HT1080 (cell line): ENCODE measurements around the gene ISOC2. TPM values are rescaled to one million over a fixed set of nuclear protein-coding genes. Genes with fewer than 3 reads are reported as not detected.

Experiments used
- DNase-seq: peaks from one replicate; pipeline ENCODE4 v3.0.0-alpha.2; 2015; ENCODE audit warnings: low read depth
- total RNA-seq: library from RNA; depleted of rRNA; stranded (reverse); fragments of >200 nt; shearing (Covaris generic); gene quantifications from 2 replicates; pipeline ENCODE4 v1.2.3, GENCODE V29; 2014

ISOC2 gene
- total RNA-seq, 1 experiment from 2014 or later: 89.8 TPM

DNA sequence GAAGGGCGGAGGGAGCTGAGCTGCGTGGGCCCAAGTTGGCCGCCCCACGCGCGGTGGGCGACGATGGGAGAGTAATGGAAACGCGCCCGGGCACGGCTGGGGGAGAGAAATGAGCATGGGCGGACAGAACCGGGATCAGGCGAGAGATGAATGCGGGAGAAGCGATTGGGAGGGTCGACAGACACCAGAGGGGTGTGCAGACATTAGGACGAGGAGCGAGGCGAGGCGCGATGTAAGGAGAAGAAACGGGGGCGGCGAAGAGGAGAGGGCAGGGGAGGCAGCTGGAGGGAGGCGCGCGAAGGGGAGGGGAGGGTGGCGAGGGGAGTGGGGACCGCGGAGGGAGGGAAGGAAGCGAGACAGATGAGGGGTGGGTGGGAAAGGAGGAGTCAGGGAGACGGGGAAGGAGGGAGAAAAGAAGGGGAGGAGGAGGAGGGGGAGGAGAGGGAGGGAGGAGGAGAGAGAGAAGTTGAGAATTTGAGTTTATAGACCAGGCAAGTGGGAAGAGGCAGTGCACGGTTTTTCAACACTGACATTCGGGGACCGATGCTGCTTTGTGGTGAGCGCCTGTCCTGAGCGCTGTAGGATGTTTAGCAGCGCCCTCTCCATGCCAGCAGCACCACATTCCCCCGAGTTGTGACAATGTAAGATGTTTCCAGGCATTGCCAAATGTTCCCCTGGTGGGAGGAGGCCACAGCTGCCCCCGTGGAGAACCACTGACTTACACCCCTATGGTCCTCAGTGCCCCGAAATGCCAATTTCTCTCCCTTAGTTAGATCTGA, 18.2 kb downstream of the ISOC2 start, which contains the start of gene SHISA7:
Gene SHISA7 (minus strand): TSS at position 256 of the 779 bp plus-strand sequence. CDS start 437 bp downstream, outside the sequence.
- DNase-seq: no peak

DNA sequence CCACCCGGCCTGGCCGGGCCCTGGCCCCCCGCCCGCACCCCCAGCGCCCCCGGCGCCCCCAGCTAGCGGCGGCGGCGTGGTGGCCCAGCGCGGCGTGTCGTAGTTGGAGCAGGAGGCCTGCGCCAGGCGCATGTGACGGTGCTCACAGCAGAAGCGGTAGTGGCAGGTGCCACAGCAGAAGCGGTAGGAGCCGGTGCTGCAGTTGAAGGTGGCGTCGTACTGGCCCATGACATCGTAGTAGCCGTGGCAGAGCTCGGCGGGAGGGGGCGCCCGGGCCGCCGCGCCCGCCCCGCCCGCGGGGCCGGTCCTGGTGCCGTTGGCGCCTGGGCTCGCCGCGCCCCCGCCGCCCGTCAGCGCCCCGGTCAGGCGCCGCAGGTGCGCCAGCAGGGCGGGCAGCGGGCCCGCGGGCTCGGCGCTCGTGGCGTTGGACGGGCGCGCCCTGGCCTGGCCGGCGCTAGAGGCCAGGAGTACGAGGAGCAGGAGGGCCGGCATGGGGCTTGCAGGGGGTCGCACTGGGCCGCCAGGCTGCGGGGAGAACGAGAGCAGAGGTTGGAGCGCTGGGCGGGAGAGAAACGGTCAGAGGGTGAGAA, 19.0 kb downstream of the ISOC2 start:
- DNase-seq: no peak

DNA sequence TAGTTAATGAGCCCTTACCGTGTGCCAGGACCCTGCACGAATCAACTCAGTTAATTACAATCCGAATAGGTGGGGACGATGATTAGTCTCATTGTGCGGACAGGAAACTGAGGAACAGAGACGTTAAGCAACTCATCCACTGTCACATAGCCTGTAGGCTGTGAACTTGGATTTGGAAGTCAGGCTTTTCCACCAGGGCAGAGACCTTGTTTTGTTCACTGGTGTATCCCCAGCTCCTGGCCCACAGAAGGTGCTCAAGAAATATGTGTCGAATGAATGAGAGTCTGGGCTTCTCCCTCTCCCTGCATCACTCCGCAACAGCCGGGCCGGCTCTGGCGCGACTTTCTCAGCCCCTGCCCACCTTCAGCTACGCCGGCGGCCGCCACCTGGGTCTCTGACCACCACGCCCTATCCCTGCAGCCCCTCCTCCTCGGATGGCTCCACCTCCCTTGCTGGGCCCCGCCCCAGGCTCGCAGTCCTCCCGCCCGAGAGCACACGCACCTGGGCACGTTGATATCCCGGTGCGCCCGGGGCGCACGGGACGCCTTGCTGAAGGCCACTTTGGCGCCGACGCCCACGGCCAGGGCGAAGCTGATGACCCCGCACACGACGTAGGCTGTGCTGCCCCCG, 19.6 kb downstream of the ISOC2 start:
- no peak for DNase-seq

DNA sequence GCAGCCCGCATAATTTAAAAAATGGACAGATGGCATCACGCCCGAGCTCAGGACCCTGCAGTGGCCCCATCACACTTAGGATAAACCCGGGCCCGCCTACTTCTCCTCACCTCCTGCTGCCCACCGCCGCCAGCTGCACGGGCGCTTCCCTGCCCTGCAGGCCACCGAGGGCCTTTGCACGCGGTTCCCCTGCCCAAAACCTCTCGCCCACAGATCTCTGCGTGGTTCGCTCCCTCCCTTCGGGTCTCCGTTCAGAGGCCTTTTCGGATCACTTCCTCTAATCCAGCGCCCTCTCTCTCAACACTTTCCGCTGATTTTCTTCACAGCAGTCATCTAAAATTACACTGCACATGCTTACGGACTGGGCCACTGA, 20.1 kb downstream of the ISOC2 start:
- DNase-seq: no peak

DNA sequence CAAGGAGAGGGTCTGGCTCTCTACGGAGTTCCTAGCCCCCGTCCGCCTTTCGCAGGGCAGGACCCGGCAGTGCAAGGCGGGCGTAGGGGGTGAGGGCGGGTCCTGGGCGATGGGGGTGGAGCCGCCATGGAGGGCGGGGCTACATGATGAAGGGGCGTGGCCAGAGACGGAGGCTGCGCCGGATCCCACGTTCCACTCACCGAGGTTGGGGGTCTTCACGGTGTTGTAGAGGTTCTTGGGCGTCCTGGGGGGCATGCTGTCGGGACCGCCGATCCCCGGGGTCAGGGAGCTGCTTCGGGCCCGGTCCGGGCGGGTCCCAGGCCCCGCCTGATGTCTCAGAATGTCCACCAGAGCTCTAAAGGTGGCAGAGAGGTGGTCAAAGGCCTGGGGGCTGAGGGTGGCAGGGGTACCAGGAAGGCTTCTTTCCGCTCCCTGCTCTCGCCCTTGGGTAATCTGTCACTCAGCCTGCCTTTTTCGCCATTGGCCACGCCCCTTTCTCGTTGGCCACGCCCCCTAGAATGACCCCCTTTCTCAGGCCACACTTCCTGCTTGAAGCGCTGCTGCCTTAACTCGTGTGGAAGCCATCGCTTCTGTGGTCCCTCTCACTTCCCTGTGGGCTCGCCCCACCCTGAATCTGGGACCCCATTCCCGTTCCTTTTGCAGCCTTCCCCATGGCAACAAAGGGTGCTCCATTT, 20.9 kb downstream of the ISOC2 start:
- no peak for DNase-seq

DNA sequence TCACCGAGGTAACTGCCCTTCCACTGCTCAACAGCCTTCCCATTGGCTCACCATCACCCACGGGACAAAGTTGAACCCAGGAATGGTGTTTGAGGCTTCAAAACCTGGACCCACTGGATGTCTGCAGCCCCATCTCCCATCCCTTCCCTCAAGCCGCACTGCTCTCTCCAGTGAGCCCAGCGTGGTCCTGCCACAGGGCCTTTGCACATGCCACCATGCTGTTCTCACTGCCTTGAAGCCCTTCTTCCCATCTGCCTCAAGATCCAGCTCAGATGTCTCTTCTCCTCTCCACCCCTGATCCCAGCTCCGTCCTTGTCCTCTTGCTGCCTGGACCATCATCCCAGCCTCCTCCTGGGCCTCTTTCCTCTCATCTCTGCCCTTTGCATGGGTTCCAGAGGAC, 22.4 kb downstream of the ISOC2 start:
- no peak for DNase-seq

DNA sequence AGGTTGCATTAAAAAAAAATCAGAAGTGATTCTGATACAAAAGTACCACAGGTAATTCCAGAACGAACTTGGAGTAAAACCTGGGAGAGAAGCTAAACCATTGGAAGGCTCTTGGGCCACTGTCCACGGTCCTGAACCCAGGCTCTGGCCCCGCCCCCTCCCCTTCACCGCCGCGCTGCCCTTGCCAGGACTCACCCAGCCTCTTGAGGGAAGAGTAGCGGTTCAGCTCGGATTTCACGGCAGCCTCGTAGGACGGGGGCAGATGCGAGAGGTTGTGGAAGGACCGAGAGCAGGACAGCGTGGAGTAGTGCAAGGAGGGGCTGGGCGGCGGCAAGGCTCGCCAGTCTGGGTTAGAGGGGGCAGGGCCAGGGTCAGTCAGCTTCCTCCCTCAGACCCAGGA, 24.0 kb downstream of the ISOC2 start:
- DNase-seq: peak; percentile 67

DNA sequence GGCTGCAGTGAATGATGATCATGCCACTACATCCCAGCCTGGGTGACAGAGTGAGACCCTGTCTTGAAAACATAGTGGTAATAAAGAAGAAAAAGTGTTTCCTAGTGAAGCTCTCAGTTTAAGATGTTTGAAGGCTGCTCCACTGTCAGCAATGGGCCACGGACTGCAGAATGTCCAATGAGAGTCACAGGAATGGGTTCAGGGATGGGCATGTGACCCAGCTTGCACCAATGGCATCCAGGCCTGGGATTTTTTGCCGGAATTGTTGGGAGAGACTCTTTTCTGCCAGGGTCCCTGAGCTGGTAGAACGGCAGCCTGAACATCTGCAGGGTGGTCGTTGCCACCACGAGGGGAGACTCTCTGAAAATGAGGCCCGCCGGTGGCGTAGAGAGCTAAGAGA, 24.6 kb downstream of the ISOC2 start:
- DNase-seq: no peak

DNA sequence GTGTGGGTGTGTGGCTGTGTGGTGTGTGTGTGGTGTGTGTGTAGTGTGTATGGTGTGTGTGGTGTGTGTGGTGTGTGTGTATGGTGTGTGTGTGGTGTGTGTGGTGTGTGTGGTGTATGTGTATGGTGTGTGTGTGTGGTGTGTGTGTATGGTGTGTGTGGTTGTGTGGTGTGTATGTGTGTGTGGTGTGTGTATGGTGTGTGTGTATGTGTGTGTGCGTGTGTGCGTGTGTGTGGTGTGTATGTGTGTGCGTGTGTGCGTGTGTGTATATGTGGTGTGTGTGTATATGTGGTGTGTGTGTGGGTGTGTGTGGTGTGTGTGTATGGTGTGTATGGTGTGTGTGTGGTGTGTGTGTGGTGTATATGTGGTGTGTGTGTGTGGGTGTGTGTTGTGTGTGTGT, 26.4 kb downstream of the ISOC2 start:
- no peak for DNase-seq

DNA sequence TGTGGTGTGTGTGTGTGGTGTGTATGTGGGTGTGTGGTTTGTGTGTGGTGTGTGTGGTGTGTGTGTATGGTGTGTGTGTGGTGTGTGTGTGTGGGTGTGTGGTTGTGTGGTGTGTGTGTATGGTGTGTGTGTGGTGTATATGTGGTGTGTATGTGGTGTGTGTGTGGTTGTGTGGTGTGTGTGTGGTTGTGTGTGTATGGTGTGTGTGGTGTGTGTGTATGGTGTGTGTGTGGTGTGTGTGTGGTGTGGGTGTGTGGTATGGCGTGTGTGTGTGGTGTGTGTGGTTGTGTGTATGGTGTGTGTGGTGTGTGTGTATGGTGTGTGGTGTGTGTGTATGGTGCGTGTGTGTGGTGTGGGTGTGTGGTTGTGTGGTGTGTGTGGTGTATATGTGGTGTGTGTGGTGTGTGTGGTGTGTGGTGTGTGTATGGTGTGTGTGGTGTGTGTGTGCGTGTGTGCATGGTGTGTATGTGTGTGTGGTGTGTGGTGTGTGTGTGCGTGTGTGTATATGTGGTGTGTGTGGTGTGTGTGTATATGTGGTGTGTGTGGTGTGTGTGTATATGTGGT, 27.0 kb downstream of the ISOC2 start:
- DNase-seq: no peak

DNA sequence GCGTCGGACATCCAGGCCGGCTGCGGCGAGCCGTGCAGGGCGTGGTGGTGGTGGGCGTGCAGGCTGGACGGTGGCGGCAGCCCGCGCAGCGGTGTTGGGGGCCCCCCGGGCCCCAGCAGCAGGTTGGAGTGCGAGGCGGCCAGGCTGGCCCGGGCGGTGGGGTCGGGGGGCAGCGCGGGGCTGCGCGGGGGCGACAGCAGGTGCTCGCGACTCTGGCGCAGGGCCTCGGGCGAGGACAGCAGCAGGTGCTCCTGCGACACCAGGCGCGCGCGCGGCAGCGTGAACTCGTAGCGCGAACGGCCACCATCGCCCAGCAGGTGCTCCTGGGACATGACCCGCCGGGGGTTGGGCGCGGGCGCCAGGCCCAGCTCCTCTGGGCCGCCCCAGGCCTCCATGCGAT, 28.1 kb downstream of the ISOC2 start:
- DNase-seq: no peak

DNA sequence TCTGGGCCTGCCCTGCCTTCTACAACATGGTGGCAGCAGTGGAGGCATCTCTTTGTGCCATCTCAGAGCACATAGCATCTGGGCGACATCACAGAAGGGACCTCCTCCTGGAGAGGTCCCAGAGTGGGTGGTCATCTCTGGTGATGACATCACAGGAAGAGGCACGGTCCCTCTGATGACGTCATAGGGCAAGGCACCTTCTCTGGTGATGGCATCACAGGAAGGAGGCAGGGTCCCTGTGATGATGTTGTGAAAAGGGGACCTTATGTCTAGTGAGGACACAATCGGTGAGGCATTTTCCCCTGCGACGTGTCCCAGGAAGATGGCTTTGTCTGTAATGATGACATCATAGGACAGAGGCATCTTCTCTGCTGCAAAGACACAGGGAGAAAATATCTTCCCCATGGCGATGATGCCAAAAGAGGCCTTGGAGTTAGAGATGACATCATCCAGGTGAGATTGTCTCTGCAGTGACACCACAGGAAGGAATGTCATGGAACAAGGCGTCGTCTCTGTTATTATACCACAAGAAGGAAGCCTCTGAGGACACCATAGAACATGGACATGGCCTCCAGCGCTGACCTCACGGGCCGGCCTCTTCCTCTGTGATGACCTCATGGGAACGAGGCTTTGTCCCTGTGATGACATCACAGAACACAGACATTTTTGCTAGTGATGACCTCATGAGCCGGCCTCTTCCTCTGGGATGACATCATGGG, 29.0 kb downstream of the ISOC2 start:
- no peak for DNase-seq

DNA sequence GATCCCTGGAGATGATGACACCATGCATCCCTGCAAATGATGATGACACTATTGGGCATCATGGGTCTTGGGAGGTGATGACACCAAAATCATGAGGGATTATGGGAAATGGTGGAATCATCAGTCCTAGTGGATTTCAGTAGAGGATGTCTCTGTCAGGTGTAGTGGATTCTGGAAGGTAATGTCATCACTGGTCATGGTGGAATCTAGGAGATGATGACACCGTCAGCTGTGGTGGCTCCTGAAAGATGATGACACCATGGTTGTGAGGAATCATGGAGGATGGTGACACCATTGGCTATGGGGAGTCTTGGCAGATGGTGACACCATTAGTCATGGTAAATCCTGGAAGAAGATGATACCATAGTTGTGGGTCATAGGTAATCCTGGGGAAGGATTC, 30.3 kb downstream of the ISOC2 start:
- DNase-seq: no peak

DNA sequence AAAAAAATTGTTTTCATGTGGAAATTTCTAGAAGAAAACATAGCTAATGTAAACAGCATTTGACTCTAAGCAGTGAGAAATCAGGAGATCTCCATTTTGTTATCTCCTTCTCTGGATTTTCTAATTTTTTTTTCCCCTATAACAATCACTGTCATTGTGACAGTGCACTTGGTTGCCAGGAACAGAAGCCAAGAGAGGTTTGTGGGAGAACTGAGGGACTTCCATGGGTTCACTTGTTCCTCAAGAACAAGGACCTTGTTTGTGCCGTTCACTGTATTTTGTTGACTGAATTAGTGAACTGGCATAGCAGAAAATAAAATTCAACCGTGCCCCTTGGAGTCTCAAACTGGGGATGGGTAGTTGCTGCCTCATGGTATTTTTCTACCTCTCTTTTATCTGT, 35.4 kb downstream of the ISOC2 start:
- no peak for DNase-seq

DNA sequence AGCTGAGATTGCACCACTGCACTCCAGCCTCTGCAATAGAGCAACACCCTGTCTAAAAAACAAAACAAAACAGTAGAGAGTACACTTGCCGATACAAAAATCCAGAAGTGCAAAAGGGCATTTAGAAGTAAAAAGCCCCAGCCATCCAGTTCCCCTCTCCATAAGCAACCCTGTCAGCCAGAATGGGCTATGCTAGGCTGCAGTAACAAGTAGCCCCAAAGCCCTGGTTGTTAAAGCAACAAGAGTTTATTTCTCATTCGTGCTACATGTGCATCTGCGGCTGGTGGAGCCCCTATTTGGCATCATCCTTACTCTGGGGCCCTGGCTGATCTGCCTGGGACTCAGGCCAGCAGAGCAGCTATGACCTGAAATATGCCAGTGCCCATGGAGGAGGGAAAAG, 36.9 kb downstream of the ISOC2 start:
- DNase-seq: no peak

DNA sequence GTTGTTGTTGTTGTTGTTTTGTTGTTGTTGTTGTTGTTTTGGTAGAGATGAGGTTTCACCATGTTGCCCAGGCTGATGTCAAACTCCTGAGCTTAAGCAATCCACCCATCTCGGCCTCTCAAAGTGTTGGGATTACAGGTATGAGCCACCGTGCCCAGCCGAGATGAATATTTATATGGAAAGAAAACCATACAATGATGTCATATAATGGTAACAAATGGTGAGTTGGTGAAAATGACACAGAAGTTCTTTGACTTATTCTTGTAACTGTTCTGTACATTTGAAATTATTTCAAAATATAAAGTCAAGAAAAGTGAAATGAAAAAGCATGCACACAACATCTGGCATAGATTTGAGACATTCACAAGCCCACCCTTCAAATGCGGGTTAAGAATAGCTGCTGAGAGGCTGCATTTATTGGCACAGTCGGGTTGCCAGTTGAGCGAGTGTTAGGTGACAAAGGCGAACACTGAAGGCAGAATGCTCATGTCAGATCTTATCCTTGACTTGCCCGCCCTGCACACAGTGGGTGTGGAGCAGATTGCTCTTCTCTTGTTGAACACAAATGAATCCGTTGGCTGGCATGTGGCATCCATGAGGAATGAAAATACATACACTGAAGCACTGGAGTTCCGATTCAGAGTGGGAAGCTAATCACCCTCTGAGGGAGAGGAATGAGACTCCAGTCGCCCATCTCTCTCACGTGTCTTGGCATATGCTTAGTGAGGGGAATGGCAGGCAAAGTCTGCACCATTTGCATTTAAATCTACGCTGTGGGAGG, 38.0 kb downstream of the ISOC2 start:
- DNase-seq: no peak

DNA sequence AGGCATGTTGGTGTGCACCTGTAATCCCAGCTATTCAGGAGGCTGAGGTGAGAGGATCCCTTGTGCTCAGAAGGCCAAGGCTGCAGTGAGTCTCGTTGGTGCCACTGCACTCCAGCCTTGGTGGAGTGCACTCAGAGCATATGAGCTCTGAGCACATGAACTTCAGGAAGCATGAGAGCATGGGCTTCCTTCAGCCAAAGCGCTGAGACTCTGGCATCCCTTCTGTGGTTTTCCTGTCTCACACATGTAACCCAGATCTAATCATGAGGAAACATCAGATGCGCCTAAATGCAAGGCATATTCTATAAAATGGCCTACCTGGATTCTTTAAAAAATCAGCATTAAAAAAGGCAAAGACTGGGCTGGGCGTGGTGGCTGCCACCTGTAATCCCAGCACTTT, 40.2 kb downstream of the ISOC2 start:
- peak; percentile 21 for DNase-seq

DNA sequence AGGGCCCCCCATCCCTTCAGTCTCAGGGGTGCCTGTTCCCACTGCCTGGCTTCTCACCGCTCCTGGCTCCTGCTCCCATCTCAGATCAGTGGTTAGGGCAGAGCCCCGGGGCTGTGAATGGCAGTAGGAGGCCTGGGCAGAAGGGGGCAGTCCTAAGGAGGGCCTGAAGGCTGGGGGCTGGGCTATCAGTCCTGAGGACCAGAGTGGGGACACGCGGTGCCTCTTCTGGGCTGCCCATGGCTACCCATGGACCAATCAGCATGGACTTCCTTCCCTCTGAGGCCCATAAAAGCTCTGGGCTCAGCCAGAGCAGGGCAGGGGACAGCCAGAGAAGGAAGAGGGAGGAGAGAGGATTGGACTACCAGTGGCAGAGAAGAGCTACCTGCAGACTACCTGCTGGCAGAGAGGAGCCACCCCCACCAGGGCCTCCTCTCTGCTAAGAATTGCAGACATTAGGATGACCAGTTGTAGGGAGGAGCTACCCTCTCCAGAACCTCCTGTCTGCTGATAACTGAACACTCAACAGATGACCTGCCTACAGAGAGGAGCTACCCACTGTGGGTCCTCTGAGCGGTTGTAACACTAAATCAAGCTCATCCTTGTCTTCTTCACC, 41.7 kb downstream of the ISOC2 start:
- no peak for DNase-seq

DNA sequence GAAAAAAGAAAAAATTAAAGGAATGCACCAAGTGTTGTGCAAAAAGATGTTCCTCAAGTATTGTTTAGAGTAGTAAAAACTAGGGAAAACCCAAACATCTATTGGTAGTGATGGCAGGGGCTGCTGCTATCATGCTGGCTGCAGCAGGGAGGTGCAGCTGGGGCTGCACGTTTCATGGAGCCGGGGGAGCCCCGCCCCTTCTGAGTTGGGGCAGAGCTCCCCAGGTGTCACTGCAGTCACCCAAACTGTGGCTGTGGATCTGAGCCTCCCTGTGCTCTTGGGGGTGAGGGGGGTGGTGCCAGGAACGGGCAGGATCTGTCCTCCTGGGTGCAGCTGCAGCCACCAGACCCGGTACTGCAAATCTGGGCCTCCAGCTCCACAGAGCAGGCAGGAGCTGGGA, 42.3 kb downstream of the ISOC2 start:
- DNase-seq: no peak

DNA sequence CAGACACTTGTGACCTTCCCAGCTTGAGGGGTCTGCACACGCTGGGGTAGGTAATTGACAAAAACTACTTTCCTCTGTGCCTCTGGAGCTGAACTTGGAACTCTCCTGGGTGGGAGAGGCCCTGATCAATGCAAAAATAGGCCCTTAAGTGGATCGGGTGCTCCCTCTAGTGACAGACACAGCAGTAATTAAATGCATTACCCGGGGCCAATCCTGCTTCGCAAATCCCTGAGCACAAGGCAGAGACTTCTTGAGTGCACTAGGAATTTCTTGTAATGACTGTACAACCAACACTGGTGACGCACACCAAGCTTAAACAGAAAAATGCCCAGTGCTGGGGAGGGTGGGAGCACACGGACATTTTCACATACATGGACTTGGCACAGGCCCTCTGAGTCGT, 43.3 kb downstream of the ISOC2 start:
- peak; percentile 84 for DNase-seq
